ENCODE results near the gene NYAP1.

DNA sequence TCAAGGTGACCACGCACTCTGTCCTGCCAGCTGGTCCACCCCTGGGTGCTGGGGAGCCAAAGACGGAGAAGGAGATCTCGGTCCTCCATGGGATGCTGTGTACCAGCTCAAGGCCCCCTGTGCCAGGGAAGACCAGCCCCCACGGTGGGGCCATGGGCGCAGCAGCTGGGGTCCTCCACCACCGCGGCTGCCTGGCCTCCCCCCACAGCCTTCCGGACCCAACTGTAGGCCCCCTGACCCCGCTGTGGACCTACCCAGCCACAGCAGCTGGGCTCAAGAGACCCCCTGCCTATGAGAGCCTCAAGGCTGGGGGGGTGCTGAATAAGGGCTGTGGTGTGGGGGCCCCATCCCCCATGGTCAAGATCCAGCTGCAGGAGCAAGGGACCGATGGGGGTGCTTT is 5.4 kb downstream of the NYAP1 start:
- no peak for TF ChIP-seq POLR2A (IDR thresholded peaks at IDR 0.05)
- TF ChIP-seq, protein P1, sequence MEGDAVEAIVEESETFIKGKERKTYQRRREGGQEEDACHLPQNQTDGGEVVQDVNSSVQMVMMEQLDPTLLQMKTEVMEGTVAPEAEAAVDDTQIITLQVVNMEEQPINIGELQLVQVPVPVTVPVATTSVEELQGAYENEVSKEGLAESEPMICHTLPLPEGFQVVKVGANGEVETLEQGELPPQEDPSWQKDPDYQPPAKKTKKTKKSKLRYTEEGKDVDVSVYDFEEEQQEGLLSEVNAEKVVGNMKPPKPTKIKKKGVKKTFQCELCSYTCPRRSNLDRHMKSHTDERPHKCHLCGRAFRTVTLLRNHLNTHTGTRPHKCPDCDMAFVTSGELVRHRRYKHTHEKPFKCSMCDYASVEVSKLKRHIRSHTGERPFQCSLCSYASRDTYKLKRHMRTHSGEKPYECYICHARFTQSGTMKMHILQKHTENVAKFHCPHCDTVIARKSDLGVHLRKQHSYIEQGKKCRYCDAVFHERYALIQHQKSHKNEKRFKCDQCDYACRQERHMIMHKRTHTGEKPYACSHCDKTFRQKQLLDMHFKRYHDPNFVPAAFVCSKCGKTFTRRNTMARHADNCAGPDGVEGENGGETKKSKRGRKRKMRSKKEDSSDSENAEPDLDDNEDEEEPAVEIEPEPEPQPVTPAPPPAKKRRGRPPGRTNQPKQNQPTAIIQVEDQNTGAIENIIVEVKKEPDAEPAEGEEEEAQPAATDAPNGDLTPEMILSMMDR (IDR thresholded peaks at IDR 0.05), result no peak
- no peak for TF ChIP-seq EP300 (IDR thresholded peaks at IDR 0.05)
